Dermis blood vessel endothelial cell (primary cell): ENCODE data around the gene TTF2. TPM values are rescaled to one million over a fixed set of nuclear protein-coding genes. Genes with fewer than 3 reads are reported as not detected.
A peak's percentile ranks its signal among the peaks of the same experiment; 100 is the strongest.
"Not testable (repeated sequence)": the region's sequence is repeated elsewhere in the genome, so short reads cannot be mapped to it uniquely, and the experiment has no call there.

Experiments
- DNase-seq: peaks from one replicate; pipeline ENCODE4 v3.0.0; 2010
- total RNA-seq: library from RNA; depleted of rRNA; stranded (reverse); fragments of >200 nt; gene quantifications from 2 replicates; pipeline ENCODE4 v1.2.3, GENCODE V29; 2014

TTF2 gene
- total RNA-seq, 1 donor from 2014 or later = 14.3 TPM

GRCh38 chr1:117093870-117094621, 33.9 kb downstream of the TTF2 start:
- DNase-seq = peak; percentile 95

GRCh38 chr1:117094841-117095604, 34.9 kb downstream of the TTF2 start:
- DNase-seq = no peak

GRCh38 chr1:117096951-117097408, 36.9 kb downstream of the TTF2 start:
- no peak for DNase-seq

GRCh38 chr1:117097443-117097842, 37.3 kb downstream of the TTF2 start:
- peak; percentile 64 for DNase-seq

GRCh38 chr1:117098287-117098890, 38.3 kb downstream of the TTF2 start:
- peak; percentile 52 for DNase-seq

GRCh38 chr1:117101334-117101733, 41.2 kb downstream of the TTF2 start:
- no peak for DNase-seq

GRCh38 chr1:117101858-117102257, 41.7 kb downstream of the TTF2 start:
- DNase-seq = not testable (repeated sequence)

- no peak for DNase-seq
These were observed 44.9 kb downstream of the TTF2 start for GRCh38 chr1:117104986-117105385.

GRCh38 chr1:117105722-117106121, 45.6 kb downstream of the TTF2 start:
- no peak for DNase-seq

- DNase-seq = no peak
These were observed 46.4 kb downstream of the TTF2 start for GRCh38 chr1:117106478-117106877.

- DNase-seq = no peak
These were observed 47.2 kb downstream of the TTF2 start for GRCh38 chr1:117107364-117107763.

- DNase-seq = peak; percentile 51
These were observed 50.6 kb downstream of the TTF2 start for GRCh38 chr1:117110774-117111173.

- DNase-seq = no peak
These were observed 52.1 kb downstream of the TTF2 start for GRCh38 chr1:117112047-117112717.

- no peak for DNase-seq
These were observed 53.1 kb downstream of the TTF2 start for GRCh38 chr1:117113199-117113598.

GRCh38 chr1:117114877-117115276, 54.8 kb downstream of the TTF2 start:
- no peak for DNase-seq

GRCh38 chr1:117116090-117116783, 56.1 kb downstream of the TTF2 start:
- DNase-seq = no peak

GRCh38 chr1:117116784-117117130, 56.6 kb downstream of the TTF2 start:
- DNase-seq = no peak

GRCh38 chr1:117117697-117118096, 57.6 kb downstream of the TTF2 start:
- no peak for DNase-seq

GRCh38 chr1:117118137-117118536, 58.0 kb downstream of the TTF2 start:
- DNase-seq = no peak

- not testable (repeated sequence) for DNase-seq
These were observed 59.0 kb downstream of the TTF2 start for GRCh38 chr1:117119144-117119543.

GRCh38 chr1:117120774-117121588, 60.9 kb downstream of the TTF2 start:
- DNase-seq = no peak
